H9 (cell line): ENCODE measurements around the gene CEP112. TPM values are rescaled to one million over a fixed set of nuclear protein-coding genes. Genes with fewer than 3 reads are reported as not detected.

Experiments
- DNase-seq: peaks from one replicate; pipeline ENCODE4 v3.0.0-alpha.2; 2017
- H2AFZ ChIP-seq: one replicate; pipeline ENCODE4 v1.6.1; 2013; ENCODE audit warnings: mild to moderate bottlenecking, low read length, control low read depth, moderate library complexity
- H2AK5ac ChIP-seq: 2 replicates; pipeline ENCODE4 v1.6.1; 2013; ENCODE audit warnings: low read length, control low read depth, mixed read lengths; ENCODE audit not compliant: insufficient read length
- H2BK120ac ChIP-seq: one replicate; pipeline ENCODE4 v1.6.1; 2013; ENCODE audit warnings: low read depth, mild to moderate bottlenecking, low read length, control low read depth, inconsistent platforms; ENCODE audit not compliant: poor library complexity, severe bottlenecking
- H2BK12ac ChIP-seq: 2 replicates; pipeline ENCODE4 v1.6.1; 2013; ENCODE audit warnings: low read length, control low read depth, mixed read lengths, low read depth; ENCODE audit not compliant: insufficient read length
- H2BK15ac ChIP-seq: 2 replicates; pipeline ENCODE4 v1.6.1; 2013; ENCODE audit warnings: low read depth, low read length, control low read depth
- H2BK20ac ChIP-seq: one replicate; pipeline ENCODE4 v1.6.1; 2013; ENCODE audit warnings: low read depth, mild to moderate bottlenecking, low read length, control low read depth, inconsistent platforms; ENCODE audit not compliant: poor library complexity, severe bottlenecking
- H2BK5ac ChIP-seq: 2 replicates; pipeline ENCODE4 v1.6.1; 2013; ENCODE audit warnings: low read length, control low read depth, mixed read lengths; ENCODE audit not compliant: insufficient read length
- H3K14ac ChIP-seq: 2 replicates; pipeline ENCODE4 v1.6.1; 2013; ENCODE audit warnings: low read length, control low read depth; ENCODE audit not compliant: insufficient read depth
- H3K18ac ChIP-seq: 2 replicates; pipeline ENCODE4 v1.6.1; 2013; ENCODE audit warnings: low read depth, mild to moderate bottlenecking, mixed read lengths, low read length, control low read depth; ENCODE audit not compliant: insufficient read length
- H3K23ac ChIP-seq: 2 replicates; pipeline ENCODE4 v1.6.1; 2013; ENCODE audit warnings: low read length, control low read depth, mixed read lengths, low read depth; ENCODE audit not compliant: insufficient read length
- H3K23me2 ChIP-seq: 2 replicates; pipeline ENCODE4 v1.6.1; 2013; ENCODE audit warnings: low read depth, mild to moderate bottlenecking, mixed read lengths, low read length, control low read depth; ENCODE audit not compliant: insufficient read length, poor library complexity, severe bottlenecking
- H3K27ac ChIP-seq: 2 replicates; pipeline ENCODE4 v1.5.1; 2013; ENCODE audit warnings: low read length, control low read depth, mixed read lengths, low read depth; ENCODE audit not compliant: insufficient read length
- H3K27me3 ChIP-seq: 2 replicates; pipeline ENCODE4 v1.6.1; 2013; ENCODE audit warnings: low read length, control low read depth, inconsistent platforms; ENCODE audit not compliant: insufficient read depth
- H3K4ac ChIP-seq: 2 replicates; pipeline ENCODE4 v1.6.1; 2013; ENCODE audit warnings: low read depth, mild to moderate bottlenecking, control low read depth, inconsistent platforms, low read length, moderate library complexity
- H3K4me1 ChIP-seq: 2 replicates; pipeline ENCODE4 v1.6.1; 2013; ENCODE audit warnings: low read length, control low read depth, inconsistent platforms; ENCODE audit not compliant: insufficient read depth
- H3K4me2 ChIP-seq: 2 replicates; pipeline ENCODE4 v1.6.1; 2013; ENCODE audit warnings: low read length, control low read depth, mixed read lengths; ENCODE audit not compliant: insufficient read length, insufficient read depth
- H3K56ac ChIP-seq: 2 replicates; pipeline ENCODE4 v1.6.1; 2013; ENCODE audit warnings: low read depth, mild to moderate bottlenecking, mixed read lengths, low read length, control low read depth; ENCODE audit not compliant: insufficient read length
- H3K79me1 ChIP-seq: 2 replicates; pipeline ENCODE4 v1.6.1; 2013; ENCODE audit warnings: low read depth, mild to moderate bottlenecking, moderate library complexity, low read length, control low read depth, inconsistent platforms; ENCODE audit not compliant: insufficient read depth, poor library complexity, severe bottlenecking
- H3K79me2 ChIP-seq: 2 replicates; pipeline ENCODE4 v1.6.1; 2013; ENCODE audit warnings: low read length, control low read depth, inconsistent platforms; ENCODE audit not compliant: insufficient read depth
- H3K9ac ChIP-seq: 2 replicates; pipeline ENCODE4 v1.6.1; 2013; ENCODE audit warnings: low read length, control low read depth, mixed read lengths; ENCODE audit not compliant: insufficient read length; ENCODE audit errors: extremely low read depth
- H3K9me3 ChIP-seq: one replicate; pipeline ENCODE4 v1.6.1; 2013; ENCODE audit warnings: low read depth, low read length, inconsistent platforms; ENCODE audit not compliant: control insufficient read depth
- H3T11ph ChIP-seq: one replicate; pipeline ENCODE4 v1.6.1; 2013; ENCODE audit warnings: mild to moderate bottlenecking, low read length, control low read depth, inconsistent platforms
- H4K20me1 ChIP-seq: one replicate; pipeline ENCODE4 v1.6.1; 2013; ENCODE audit not compliant: control insufficient read depth, insufficient read length, insufficient read depth
- H4K5ac ChIP-seq: 2 replicates; pipeline ENCODE4 v1.6.1; 2013; ENCODE audit warnings: low read depth, mild to moderate bottlenecking, mixed read lengths, low read length, control low read depth; ENCODE audit not compliant: insufficient read length
- H4K8ac ChIP-seq: replicated peaks from 2 replicates; pipeline ENCODE4 v1.6.1; 2013; ENCODE audit warnings: low read length, control low read depth, mixed read lengths, low read depth; ENCODE audit not compliant: insufficient read length
- H4K91ac ChIP-seq: 2 replicates; pipeline ENCODE4 v1.6.1; 2013; ENCODE audit warnings: low read depth, mild to moderate bottlenecking, moderate library complexity, mixed read lengths, low read length, control low read depth; ENCODE audit not compliant: insufficient read length
- H3K27ac Mint-ChIP-seq, 3 experiments: 2 replicates in 2 of 3; 3 replicates in 1 of 3; pipeline ENCODE4 v1.8.0; 2020 to 2021; ENCODE audit warnings: mixed read lengths in 3 of 3, mild to moderate bottlenecking in 1 of 3, moderate library complexity in 1 of 3
- H3K27me3 Mint-ChIP-seq: 2 replicates; pipeline ENCODE4 v1.8.0; 2021; ENCODE audit warnings: low read depth, mild to moderate bottlenecking, moderate library complexity, mixed read lengths
- H3K36me3 Mint-ChIP-seq, 3 experiments: 2 replicates in 2 of 3; 3 replicates in 1 of 3; pipeline ENCODE4 v1.8.0; 2020 to 2021; ENCODE audit warnings: low read depth in 3 of 3, mixed read lengths in 3 of 3; ENCODE audit not compliant: insufficient read depth in 1 of 3
- H3K4me1 Mint-ChIP-seq, 2 experiments: 2 replicates each; pipeline ENCODE4 v1.8.0; 2020; ENCODE audit warnings: mixed read lengths in 2 of 2
- H3K4me3 Mint-ChIP-seq, 2 experiments: 2 replicates in 1 of 2; 3 replicates in 1 of 2; pipeline ENCODE4 v1.8.0; 2020 to 2021; ENCODE audit warnings: mild to moderate bottlenecking in 2 of 2, mixed read lengths in 2 of 2, moderate library complexity in 1 of 2
- H3K9me3 Mint-ChIP-seq, 2 experiments: 2 replicates in 1 of 2; 3 replicates in 1 of 2; pipeline ENCODE4 v1.8.0; 2020; ENCODE audit warnings: mild to moderate bottlenecking in 2 of 2, mixed read lengths in 2 of 2, moderate library complexity in 1 of 2
- WGBS: extraction: QIAGEN DNeasy Blood & Tissue Kit; methylation state at CpG from one replicate; pipeline ENCODE4 v1.1.7; 2013; ENCODE audit warnings: missing lambda C conversion rate, low lambda C conversion rate, mixed read lengths; ENCODE audit not compliant: insufficient read length; ENCODE audit errors: extremely low coverage; 5-methylcytosine and 5-hydroxymethylcytosine counted together
- total RNA-seq: library from RNA; stranded (reverse); gene quantifications from 2 replicates; pipeline ENCODE4 v1.2.1, GENCODE V29; 2021
- TF ChIP-seq, protein P1 (sequence below): fragments of 200-600 bp; sonication (generic); conservative IDR thresholded peaks from 3 replicates; pipeline ENCODE4 v1.8.0; 2021; ENCODE audit warnings: antibody characterized with exemption, mild to moderate bottlenecking

CEP112 gene
- total RNA-seq, 1 experiment from 2014 or later, result 5.4 TPM

DNA sequence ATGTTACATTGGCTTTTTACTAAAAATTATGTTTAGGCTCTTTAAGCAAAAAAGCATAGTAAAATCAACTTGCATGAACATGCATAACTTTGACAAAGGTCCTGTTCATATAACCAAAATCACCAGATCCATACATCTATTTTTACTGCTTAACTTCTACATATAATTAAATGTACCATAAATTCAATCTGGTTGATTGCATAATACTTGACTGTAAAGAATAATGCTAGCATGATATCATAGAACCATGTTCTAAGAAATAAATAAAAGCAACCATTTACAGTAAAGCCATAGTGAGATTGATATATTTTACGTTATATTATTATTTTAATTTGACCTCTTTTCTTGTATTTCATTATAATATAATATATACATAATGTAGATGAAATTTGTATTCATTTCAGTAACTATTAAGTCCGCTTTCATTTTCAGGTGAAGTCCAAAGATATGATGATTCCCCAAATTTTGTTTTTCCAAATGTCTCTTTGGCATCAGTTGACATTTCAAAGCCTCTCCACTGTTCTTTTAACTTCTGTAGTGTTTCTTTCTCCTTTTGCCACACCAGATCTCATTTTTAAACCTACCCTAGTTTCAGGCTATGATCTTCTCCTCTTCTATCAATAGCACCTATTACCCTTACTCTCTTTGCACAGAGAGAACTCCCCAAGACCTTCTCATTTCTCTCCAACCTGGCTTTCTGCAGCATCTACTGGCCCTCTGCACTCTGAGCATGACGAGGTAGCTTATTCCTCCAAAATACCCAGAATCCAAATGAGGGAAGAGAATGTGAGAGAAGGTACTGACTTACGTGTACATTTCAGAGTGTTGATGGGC lies 35.5 kb upstream of the CEP112 start:
- Histone ChIP-seq H4K5ac (no peak overlapping the region), H4K20me1 (no peaks in the 10 kb centered on the region), H3T11ph (no peak overlapping the region), H2AFZ (no peak overlapping the region), H3K4me1 (no peaks in the 10 kb centered on the region), H2BK120ac (no peak overlapping the region), H3K9ac (no peak overlapping the region), H2BK15ac (no peak overlapping the region), H4K91ac (no peak overlapping the region), H3K9me3 (no peaks in the 10 kb centered on the region), H3K18ac (no peak overlapping the region), H2BK5ac (no peak overlapping the region), H3K27ac (no peak overlapping the region), H3K23me2 (no peaks in the 10 kb centered on the region), H2BK20ac (no peak overlapping the region), H3K14ac (no peak overlapping the region), H3K23ac (no peak overlapping the region), H3K4ac (no peak overlapping the region), H3K4me2 (no peak overlapping the region), H3K56ac (no peak overlapping the region), H3K79me2 (no peaks in the 10 kb centered on the region), H2BK12ac (no peak overlapping the region), H3K79me1 (no peaks in the 10 kb centered on the region), H2AK5ac (no peak overlapping the region), H4K8ac (no peak overlapping the region), H3K27me3 (no peaks in the 10 kb centered on the region)
- TF ChIP-seq, protein P1, sequence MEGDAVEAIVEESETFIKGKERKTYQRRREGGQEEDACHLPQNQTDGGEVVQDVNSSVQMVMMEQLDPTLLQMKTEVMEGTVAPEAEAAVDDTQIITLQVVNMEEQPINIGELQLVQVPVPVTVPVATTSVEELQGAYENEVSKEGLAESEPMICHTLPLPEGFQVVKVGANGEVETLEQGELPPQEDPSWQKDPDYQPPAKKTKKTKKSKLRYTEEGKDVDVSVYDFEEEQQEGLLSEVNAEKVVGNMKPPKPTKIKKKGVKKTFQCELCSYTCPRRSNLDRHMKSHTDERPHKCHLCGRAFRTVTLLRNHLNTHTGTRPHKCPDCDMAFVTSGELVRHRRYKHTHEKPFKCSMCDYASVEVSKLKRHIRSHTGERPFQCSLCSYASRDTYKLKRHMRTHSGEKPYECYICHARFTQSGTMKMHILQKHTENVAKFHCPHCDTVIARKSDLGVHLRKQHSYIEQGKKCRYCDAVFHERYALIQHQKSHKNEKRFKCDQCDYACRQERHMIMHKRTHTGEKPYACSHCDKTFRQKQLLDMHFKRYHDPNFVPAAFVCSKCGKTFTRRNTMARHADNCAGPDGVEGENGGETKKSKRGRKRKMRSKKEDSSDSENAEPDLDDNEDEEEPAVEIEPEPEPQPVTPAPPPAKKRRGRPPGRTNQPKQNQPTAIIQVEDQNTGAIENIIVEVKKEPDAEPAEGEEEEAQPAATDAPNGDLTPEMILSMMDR, result no peak
- no peaks in the 10 kb centered on the region for H3K9me3 Mint-ChIP-seq
- no peak overlapping the region for H3K4me3 Mint-ChIP-seq
- no CpG with 5 or more reads among the region's 4 CpGs for WGBS
- no peak for DNase-seq
- H3K27me3 Mint-ChIP-seq, result no peaks in the 10 kb centered on the region
- no peaks in the 10 kb centered on the region for H3K4me1 Mint-ChIP-seq
- H3K27ac Mint-ChIP-seq, result no peak overlapping the region
- H3K36me3 Mint-ChIP-seq, result no peaks in the 10 kb centered on the region
